SK-N-SH treated with all-trans-retinoic acid at 6 μM for 48 hours (cell line): ENCODE data around the gene CYGB.

Source experiments
- PATZ1 ChIP-seq: fragments of 250-450 bp; sonication (Bioruptor Pico); IDR thresholded peaks from 2 replicates; pipeline ENCODE4 v1.8.0; 2020; ENCODE audit warnings: mild to moderate bottlenecking, moderate library complexity, borderline replicate concordance
- PPARA ChIP-seq: fragments of 250-450 bp; sonication (Bioruptor Pico); IDR thresholded peaks from 2 replicates; pipeline ENCODE4 v1.5.0; 2020; ENCODE audit warnings: mild to moderate bottlenecking, borderline replicate concordance
- RARB ChIP-seq: fragments of 250-450 bp; sonication (Bioruptor Pico); IDR thresholded peaks from 2 replicates; pipeline ENCODE4 v1.8.0; 2021; ENCODE audit warnings: mild to moderate bottlenecking, moderate library complexity
- ZNF70 ChIP-seq: fragments of 450-650 bp; formaldehyde crosslinking; IDR thresholded peaks from 2 replicates; pipeline ENCODE4 v1.5.0; 2020; ENCODE audit warnings: mild to moderate bottlenecking, moderate library complexity
- TF ChIP-seq, protein P1 (sequence below): fragments of 250-450 bp; sonication (Bioruptor Pico); IDR thresholded peaks from 2 replicates; pipeline ENCODE4 v1.5.1; 2020; ENCODE audit warnings: low read depth, mild to moderate bottlenecking, moderate library complexity

DNA sequence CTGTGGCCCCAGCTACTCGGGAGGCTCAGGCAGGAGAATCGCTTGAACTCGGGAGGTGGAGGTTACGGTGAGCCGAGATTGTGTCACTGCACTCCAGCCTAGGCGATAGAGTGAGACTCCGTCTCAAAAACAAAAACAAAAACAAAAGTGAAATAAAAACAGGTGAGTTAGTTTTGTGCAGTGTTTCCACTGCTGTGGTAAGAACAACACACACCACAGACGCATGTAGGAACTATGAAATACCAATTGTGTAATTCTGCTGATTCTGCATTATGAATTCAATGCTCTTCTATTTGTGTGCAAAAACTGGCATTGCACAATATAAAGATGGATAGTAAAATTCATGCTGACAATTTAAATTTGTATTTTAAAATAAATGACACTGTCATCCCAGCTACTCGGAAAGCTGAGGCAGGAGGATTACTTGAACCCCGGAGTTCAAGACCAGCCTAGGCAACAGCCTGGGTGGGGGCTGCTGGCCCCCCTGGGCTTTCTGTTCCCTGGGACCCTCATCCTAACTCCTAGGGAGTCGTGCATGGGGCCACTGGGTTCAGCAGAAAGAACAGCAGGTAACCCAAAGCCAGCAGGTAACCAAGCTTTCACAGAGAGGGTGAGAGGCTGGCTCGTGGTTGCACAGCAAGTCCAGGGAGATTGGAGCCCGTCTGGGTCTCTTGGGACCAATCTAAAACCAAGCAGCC, 25.7 kb downstream of the CYGB start:
- no peak for TF ChIP-seq PPARA (CRISPR knock-in tag)
- TF ChIP-seq RARB (CRISPR knock-in tag), result no peak
- no peak for TF ChIP-seq PATZ1 (CRISPR knock-in tag)
- no peak for TF ChIP-seq ZNF70 (CRISPR knock-in tag)
- TF ChIP-seq, protein P1, sequence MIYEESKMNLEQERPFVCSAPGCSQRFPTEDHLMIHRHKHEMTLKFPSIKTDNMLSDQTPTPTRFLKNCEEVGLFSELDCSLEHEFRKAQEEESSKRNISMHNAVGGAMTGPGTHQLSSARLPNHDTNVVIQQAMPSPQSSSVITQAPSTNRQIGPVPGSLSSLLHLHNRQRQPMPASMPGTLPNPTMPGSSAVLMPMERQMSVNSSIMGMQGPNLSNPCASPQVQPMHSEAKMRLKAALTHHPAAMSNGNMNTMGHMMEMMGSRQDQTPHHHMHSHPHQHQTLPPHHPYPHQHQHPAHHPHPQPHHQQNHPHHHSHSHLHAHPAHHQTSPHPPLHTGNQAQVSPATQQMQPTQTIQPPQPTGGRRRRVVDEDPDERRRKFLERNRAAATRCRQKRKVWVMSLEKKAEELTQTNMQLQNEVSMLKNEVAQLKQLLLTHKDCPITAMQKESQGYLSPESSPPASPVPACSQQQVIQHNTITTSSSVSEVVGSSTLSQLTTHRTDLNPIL (CRISPR knock-in tag), result no peak
